ENCODE results near the gene EXOC4. TPM values are rescaled to one million over a fixed set of nuclear protein-coding genes. Genes with fewer than 3 reads are reported as not detected.

Gene EXOC4
- total RNA-seq, 2 donors from 2014 or later, result 106 to 115 TPM

DNA sequence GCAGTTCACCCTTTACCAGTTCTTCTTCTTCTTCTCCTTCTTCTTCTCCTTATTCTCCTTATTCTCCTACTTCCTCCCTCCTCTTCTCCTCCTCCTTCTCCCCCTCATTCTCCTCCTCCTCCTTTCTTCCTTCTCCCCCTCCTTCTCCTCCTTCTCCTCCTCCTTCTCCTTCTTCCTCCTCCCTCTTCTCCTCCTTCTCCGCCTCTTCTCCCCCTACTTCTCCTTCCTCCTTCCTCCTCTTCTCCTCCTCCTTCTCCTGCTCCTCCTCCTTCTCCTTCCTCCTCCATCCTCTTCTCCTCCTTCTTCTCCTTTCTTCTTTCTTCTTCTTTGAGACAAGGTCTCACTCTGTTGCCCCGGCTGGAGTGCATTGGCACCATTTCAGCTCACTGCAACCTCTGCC lies 816.3 kb downstream of the EXOC4 start:
- Histone ChIP-seq H3K27ac (ENCODE audit: low read depth, low read length) (no peak overlapping the region), H3K27me3 (ENCODE audit: control insufficient read depth, insufficient read depth, low read length, poor library complexity, severe bottlenecking) (no peaks in the 10 kb centered on the region), H3K36me3 (ENCODE audit: control insufficient read depth, insufficient read depth, low read length) (no peaks in the 10 kb centered on the region), H3K4me1 (ENCODE audit: control insufficient read depth, insufficient read depth, low read length) (peaks cover 12% of the 10 kb centered on the region), H3K4me3 (ENCODE audit: low read length) (no peak overlapping the region), H3K9ac (ENCODE audit: extremely low read depth, low read length, poor library complexity, severe bottlenecking) (no peak overlapping the region), H3K9me3 (ENCODE audit: control insufficient read depth, low read length) (no peaks in the 10 kb centered on the region)
- 94 to 100% methylated on average over 2 of the region's 2 CpGs for WGBS, 2 experiments (ENCODE audit: insufficient coverage in 1 of 2, insufficient read length in 1 of 2)
- H3K36me3 Mint-ChIP-seq (ENCODE audit: low read depth), result peaks cover 18% of the 10 kb centered on the region
- no peak overlapping the region for H3K27ac Mint-ChIP-seq
- no peaks in the 10 kb centered on the region for H3K27me3 Mint-ChIP-seq (ENCODE audit: insufficient read depth)
- H3K4me3 Mint-ChIP-seq, result no peak overlapping the region
- H3K4me1 Mint-ChIP-seq, result peaks cover 28% of the 10 kb centered on the region
- no peaks in the 10 kb centered on the region for H3K9me3 Mint-ChIP-seq
- TF ChIP-seq, protein P1, sequence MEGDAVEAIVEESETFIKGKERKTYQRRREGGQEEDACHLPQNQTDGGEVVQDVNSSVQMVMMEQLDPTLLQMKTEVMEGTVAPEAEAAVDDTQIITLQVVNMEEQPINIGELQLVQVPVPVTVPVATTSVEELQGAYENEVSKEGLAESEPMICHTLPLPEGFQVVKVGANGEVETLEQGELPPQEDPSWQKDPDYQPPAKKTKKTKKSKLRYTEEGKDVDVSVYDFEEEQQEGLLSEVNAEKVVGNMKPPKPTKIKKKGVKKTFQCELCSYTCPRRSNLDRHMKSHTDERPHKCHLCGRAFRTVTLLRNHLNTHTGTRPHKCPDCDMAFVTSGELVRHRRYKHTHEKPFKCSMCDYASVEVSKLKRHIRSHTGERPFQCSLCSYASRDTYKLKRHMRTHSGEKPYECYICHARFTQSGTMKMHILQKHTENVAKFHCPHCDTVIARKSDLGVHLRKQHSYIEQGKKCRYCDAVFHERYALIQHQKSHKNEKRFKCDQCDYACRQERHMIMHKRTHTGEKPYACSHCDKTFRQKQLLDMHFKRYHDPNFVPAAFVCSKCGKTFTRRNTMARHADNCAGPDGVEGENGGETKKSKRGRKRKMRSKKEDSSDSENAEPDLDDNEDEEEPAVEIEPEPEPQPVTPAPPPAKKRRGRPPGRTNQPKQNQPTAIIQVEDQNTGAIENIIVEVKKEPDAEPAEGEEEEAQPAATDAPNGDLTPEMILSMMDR (conservative IDR thresholded peaks at IDR 0.05), result no peak
- no peak for DNase-seq

DNA sequence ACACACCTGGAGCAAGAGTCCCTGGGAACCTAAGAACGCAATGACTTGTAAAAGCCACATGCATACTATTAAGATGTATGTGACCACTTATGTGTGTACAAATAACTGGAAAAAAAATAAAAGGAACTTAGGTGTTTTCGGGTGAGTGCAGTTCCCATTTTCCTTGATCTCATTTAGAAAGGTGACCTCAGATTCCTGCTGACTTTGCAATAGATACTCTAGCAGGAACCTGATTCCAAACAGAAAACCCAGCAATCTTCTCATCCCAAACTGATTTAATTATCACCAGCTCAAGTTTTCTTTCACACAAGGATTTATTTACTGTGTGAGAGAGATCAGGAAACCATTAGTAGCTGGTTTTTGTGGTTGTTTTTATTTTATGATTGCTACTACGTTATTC lies 817.8 kb downstream of the EXOC4 start:
- H3K36me3 Mint-ChIP-seq (ENCODE audit: low read depth), result peaks cover 29% of the 10 kb centered on the region
- no peak overlapping the region for H3K9ac ChIP-seq (ENCODE audit: extremely low read depth, low read length, poor library complexity, severe bottlenecking)
- no peak overlapping the region for H3K4me3 ChIP-seq (ENCODE audit: low read length)
- H3K27ac Mint-ChIP-seq, result no peak overlapping the region
- DNase-seq, result no peak
- H3K9me3 Mint-ChIP-seq, result peaks cover 10% of the 10 kb centered on the region
- no peak overlapping the region for H3K4me3 Mint-ChIP-seq
- 92 to 100% methylated on average over 1 to 3 of the region's 3 CpGs for WGBS, 2 experiments (ENCODE audit: insufficient coverage in 1 of 2, insufficient read length in 1 of 2)
- H3K27me3 Mint-ChIP-seq (ENCODE audit: insufficient read depth), result no peaks in the 10 kb centered on the region
- H3K27ac ChIP-seq (ENCODE audit: low read depth, low read length), result no peak overlapping the region
- H3K36me3 ChIP-seq (ENCODE audit: control insufficient read depth, insufficient read depth, low read length), result peaks cover 5% of the 10 kb centered on the region
- H3K27me3 ChIP-seq (ENCODE audit: control insufficient read depth, insufficient read depth, low read length, poor library complexity, severe bottlenecking), result no peaks in the 10 kb centered on the region
- H3K4me1 Mint-ChIP-seq, result peaks cover 30% of the 10 kb centered on the region
- TF ChIP-seq, protein P1 (conservative IDR thresholded peaks at IDR 0.05), result no peak
- peaks cover 12% of the 10 kb centered on the region for H3K4me1 ChIP-seq (ENCODE audit: control insufficient read depth, insufficient read depth, low read length)
- peaks cover 13% of the 10 kb centered on the region for H3K9me3 ChIP-seq (ENCODE audit: control insufficient read depth, low read length)

DNA sequence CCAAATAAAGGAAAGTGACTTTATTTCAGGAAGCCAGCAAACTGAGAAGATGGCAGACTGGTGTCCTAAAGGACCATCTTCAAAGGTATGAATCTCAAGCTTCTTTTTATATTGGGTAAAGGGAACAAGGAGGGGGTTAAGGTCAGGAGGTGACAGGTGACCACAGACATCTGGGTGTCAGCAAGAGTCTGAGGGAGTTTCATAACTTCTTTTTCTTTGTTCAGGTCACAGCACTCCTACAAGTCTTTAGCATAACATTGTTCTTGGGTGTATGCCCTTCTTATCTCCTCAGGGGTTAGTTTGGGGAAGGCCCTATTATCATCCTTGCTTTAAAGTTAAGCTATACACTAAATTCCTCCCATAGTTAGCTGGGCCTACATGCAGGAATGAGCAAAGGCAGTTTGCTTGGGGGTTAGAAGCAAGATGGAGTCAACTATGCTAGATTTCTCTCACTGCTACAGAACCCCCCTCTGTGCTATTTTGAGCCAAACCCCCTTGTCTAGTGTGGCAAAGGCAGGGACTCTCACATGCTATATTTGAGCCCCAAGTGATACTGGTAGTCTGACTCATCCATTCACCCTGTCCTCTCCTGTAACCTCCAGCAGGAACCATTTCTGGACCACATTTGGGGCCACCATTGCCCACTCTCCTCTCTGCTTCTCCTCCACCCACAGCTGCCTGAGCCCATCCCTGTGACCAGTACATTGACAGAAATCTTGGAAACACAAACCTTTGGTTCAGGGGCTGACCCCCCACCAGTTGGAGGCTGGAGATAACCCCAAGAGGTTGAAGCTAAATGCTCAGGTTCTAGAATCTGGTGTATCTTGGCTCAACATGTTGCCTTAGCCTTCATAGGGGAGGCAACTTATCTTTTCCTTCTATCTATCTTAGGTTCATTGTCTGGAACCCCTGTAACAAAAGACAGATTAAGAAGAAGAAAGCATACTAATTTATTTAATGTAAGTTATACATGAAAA lies 818.8 kb downstream of the EXOC4 start:
- H3K9me3 ChIP-seq (ENCODE audit: control insufficient read depth, low read length), result peaks cover 20% of the 10 kb centered on the region
- H3K9me3 Mint-ChIP-seq, result peaks cover 16% of the 10 kb centered on the region
- no peaks in the 10 kb centered on the region for H3K27me3 Mint-ChIP-seq (ENCODE audit: insufficient read depth)
- H3K27ac Mint-ChIP-seq, result no peak overlapping the region
- H3K27ac ChIP-seq (ENCODE audit: low read depth, low read length), result no peak overlapping the region
- no peaks in the 10 kb centered on the region for H3K27me3 ChIP-seq (ENCODE audit: control insufficient read depth, insufficient read depth, low read length, poor library complexity, severe bottlenecking)
- H3K36me3 ChIP-seq (ENCODE audit: control insufficient read depth, insufficient read depth, low read length), result peaks cover 6% of the 10 kb centered on the region
- DNase-seq, result no peak
- TF ChIP-seq, protein P1 (conservative IDR thresholded peaks at IDR 0.05), result no peak
- no peak overlapping the region for H3K9ac ChIP-seq (ENCODE audit: extremely low read depth, low read length, poor library complexity, severe bottlenecking)
- peaks cover 12% of the 10 kb centered on the region for H3K4me1 ChIP-seq (ENCODE audit: control insufficient read depth, insufficient read depth, low read length)
- H3K4me3 ChIP-seq (ENCODE audit: low read length), result no peak overlapping the region
- no peak overlapping the region for H3K4me3 Mint-ChIP-seq
- H3K4me1 Mint-ChIP-seq, result peaks cover 30% of the 10 kb centered on the region
- H3K36me3 Mint-ChIP-seq (ENCODE audit: low read depth), result peaks cover 30% of the 10 kb centered on the region
